ENCODE data around the gene KRT83.
A peak's percentile ranks its signal among the peaks of the same experiment; 100 is the strongest.
"Not testable (repeated sequence)": the region's sequence is repeated elsewhere in the genome, so short reads cannot be mapped to it uniquely, and the experiment has no call there.

KRT83 gene

GRCh38 chr12:52286857-52287785 is 34.1 kb downstream of the KRT83 start:
- not testable (repeated sequence) for H4K20me1 ChIP-seq (ENCODE audit: insufficient read depth); H3K79me2 ChIP-seq (ENCODE audit: insufficient read depth, low read depth); H3K9ac ChIP-seq; H3K4me3 ChIP-seq (IDR thresholded peaks at IDR 0.05; ENCODE audit: insufficient read depth, low read depth, low read length); H3K27ac ChIP-seq; H2AFZ ChIP-seq (ENCODE audit: low read depth); H3K27me3 ChIP-seq (ENCODE audit: insufficient read depth, low read depth); H3K36me3 ChIP-seq (ENCODE audit: insufficient read depth)
- peaks cover 34% of the 10 kb centered on the region for H3K4me1 ChIP-seq (ENCODE audit: low read depth, poor library complexity, severe bottlenecking)
- 0 out of 2 replicates have a peak overlapping the region, but pooled peaks have one; percentile 48 for H3K4me2 ChIP-seq
- TF ChIP-seq CTCF (conservative IDR thresholded peaks at IDR 0.05; ENCODE audit: low read depth, low read length), result 0 out of 2 replicates have a peak, but pooled peaks have one; percentile 30

GRCh38 chr12:52285851-52286530 is 35.2 kb downstream of the KRT83 start:
- Histone ChIP-seq H4K20me1 (ENCODE audit: insufficient read depth) (no peaks in the 10 kb centered on the region), H3K4me1 (ENCODE audit: low read depth, poor library complexity, severe bottlenecking) (peaks cover 32% of the 10 kb centered on the region), H3K4me3 (IDR thresholded peaks at IDR 0.05; ENCODE audit: insufficient read depth, low read depth, low read length) (no peak overlapping the region), H3K36me3 (ENCODE audit: insufficient read depth) (no peaks in the 10 kb centered on the region), H2AFZ (ENCODE audit: low read depth) (no peak overlapping the region), H3K79me2 (ENCODE audit: insufficient read depth, low read depth) (no peaks in the 10 kb centered on the region), H3K27ac (no peak overlapping the region), H3K4me2 (no peak overlapping the region), H3K27me3 (ENCODE audit: insufficient read depth, low read depth) (no peaks in the 10 kb centered on the region), H3K9ac (no peak overlapping the region)
- TF ChIP-seq CTCF (conservative IDR thresholded peaks at IDR 0.05; ENCODE audit: low read depth, low read length), result no peak

GRCh38 chr12:52285172-52285745 is 35.9 kb downstream of the KRT83 start:
- Histone ChIP-seq H3K27me3 (ENCODE audit: insufficient read depth, low read depth) (no peaks in the 10 kb centered on the region), H3K36me3 (ENCODE audit: insufficient read depth) (no peaks in the 10 kb centered on the region), H3K27ac (no peak overlapping the region), H4K20me1 (ENCODE audit: insufficient read depth) (no peaks in the 10 kb centered on the region), H3K4me3 (IDR thresholded peaks at IDR 0.05; ENCODE audit: insufficient read depth, low read depth, low read length) (no peak overlapping the region), H3K4me2 (no peak overlapping the region), H3K79me2 (ENCODE audit: insufficient read depth, low read depth) (no peaks in the 10 kb centered on the region), H3K4me1 (ENCODE audit: low read depth, poor library complexity, severe bottlenecking) (peaks cover 39% of the 10 kb centered on the region), H2AFZ (ENCODE audit: low read depth) (no peak overlapping the region), H3K9ac (no peak overlapping the region)
- TF ChIP-seq CTCF (conservative IDR thresholded peaks at IDR 0.05; ENCODE audit: low read depth, low read length), result no peak

GRCh38 chr12:52284562-52285171 is 36.5 kb downstream of the KRT83 start:
- H3K27ac ChIP-seq, result no peak overlapping the region
- no peaks in the 10 kb centered on the region for H3K27me3 ChIP-seq (ENCODE audit: insufficient read depth, low read depth)
- H3K9ac ChIP-seq, result no peak overlapping the region
- no peak overlapping the region for H3K4me2 ChIP-seq
- no peak overlapping the region for H3K4me3 ChIP-seq (IDR thresholded peaks at IDR 0.05; ENCODE audit: insufficient read depth, low read depth, low read length)
- no peaks in the 10 kb centered on the region for H3K79me2 ChIP-seq (ENCODE audit: insufficient read depth, low read depth)
- H2AFZ ChIP-seq (ENCODE audit: low read depth), result no peak overlapping the region
- H3K4me1 ChIP-seq (ENCODE audit: low read depth, poor library complexity, severe bottlenecking), result peaks cover 45% of the 10 kb centered on the region
- no peaks in the 10 kb centered on the region for H3K36me3 ChIP-seq (ENCODE audit: insufficient read depth)
- TF ChIP-seq CTCF (conservative IDR thresholded peaks at IDR 0.05; ENCODE audit: low read depth, low read length), result no peak
- no peaks in the 10 kb centered on the region for H4K20me1 ChIP-seq (ENCODE audit: insufficient read depth)

Measured in KMS-11 (cell line).